Midbrain (tissue), 1 donor: ENCODE results near the gene CRYZL1.
"Not testable (repeated sequence)": the region's sequence is repeated elsewhere in the genome, so short reads cannot be mapped to it uniquely, and the experiment has no call there.

Experiments
- DNase-seq: peaks from one replicate; lab custom pipeline; 2025; lab: John Stamatoyannopoulos, UW

CRYZL1 gene

DNA sequence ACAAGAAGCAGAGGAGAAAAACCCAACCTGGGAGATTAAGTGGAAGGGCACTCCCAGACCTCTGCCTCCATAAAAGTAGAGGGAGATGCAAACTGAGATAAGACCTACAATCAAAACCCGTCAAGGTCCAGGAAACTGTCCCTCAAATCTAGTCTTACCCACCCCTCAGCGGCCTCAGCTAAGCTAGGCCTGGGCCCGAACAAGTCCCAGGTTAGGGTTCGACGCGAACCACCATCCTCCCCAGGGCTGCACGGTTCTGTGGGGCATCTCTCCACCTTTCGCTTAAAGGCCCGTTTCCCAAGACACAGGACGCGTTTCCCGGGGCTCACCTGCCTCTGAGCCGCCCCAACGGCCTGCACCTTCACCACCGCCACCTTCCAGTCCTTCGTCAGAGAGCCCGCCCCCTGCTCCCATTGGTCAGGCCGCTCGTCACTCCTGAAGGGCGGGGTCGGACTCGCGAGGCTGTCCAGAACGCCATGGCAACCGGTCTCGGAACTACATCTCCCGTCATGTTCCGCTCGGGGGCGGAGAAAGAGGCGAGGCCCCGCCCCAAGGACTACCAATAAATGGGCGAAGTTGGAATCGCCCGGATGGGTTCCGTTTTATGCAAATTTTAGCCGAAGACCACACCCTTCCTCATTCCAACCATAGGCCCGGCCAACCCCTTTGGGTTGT is at the start of gene CRYZL1:
CRYZL1 (minus strand) TSS at position 390 of the 675 bp plus-strand sequence. CDS start 10,190 bp downstream, outside the sequence.
- peak; percentile 100 for DNase-seq

DNA sequence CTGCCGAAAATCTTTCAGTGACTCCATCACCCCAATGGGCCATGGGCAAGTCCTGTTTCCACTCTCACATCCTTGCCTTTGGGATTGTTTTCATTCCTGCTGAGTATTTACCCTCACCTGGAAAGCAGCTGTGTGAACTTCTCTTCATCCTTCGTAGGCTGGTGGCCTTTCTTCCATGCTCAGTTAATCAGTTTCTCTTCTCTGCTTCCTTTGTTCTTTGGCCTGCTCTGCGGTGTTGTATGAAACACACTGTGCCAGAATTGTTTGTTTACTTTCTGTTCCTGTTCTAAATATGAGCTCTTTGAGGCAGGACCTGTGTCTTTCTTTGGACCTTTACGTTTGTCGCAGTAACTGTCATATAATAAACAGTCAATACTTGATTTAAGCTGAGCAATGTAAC is 49.3 kb upstream of the CRYZL1 start:
- DNase-seq, result no peak

DNA sequence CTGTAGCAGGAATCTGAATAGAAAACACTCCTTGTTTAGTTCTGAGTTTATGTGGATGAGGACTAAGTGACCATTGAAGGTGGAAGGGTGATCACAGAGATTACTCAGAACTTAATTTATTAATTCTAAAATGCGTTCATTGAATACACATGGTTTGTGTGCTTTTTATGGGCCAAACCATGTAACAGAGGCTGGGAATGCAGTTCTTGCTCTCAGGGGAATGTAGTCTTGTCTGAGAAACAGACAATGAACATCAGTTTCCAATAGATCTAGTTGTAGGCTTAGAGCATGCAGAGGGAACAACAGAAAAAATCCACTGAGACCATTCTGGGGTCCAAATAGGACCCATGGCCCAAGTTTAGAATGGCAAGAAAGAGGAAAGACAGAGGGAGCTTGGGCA is 46.8 kb upstream of the CRYZL1 start:
- DNase-seq, result no peak

DNA sequence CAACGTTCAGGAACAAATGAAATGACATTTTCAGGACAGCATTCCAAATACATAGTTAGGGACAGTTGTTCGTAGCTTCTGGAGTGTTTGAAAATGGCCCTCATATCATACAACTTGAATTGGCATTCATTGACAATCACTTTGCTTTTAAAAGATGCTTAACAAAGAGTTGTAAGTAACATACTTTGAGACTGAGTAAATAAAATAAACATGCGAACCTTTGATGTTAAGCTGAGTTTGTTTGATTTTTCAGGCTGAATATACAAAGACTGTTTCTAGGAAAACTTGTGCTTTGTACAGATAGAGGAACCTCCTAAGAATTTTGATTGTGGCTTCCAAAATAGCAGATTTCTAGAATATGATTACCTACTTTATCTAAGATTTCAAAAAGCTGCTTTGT is 46.1 kb upstream of the CRYZL1 start:
- no peak for DNase-seq

DNA sequence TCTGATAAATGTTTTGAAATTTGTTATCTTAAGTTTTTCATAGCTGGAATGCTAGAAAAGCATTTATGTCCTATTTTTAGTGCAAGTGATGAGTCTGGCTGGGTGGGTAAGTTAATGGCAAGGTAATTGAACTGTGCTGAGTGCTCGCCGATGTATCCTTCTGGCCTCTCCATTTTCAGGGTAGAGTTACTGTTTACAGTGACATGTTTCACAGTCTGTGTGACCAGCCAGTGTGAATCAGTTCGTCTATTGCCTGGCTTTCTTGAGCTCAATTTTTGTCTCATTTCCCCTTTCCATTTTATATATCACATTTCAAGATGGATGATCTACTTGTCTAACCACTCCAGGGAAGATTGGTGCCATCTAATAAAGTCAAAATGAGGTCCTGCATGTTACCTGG is 44.8 kb upstream of the CRYZL1 start:
- no peak for DNase-seq

DNA sequence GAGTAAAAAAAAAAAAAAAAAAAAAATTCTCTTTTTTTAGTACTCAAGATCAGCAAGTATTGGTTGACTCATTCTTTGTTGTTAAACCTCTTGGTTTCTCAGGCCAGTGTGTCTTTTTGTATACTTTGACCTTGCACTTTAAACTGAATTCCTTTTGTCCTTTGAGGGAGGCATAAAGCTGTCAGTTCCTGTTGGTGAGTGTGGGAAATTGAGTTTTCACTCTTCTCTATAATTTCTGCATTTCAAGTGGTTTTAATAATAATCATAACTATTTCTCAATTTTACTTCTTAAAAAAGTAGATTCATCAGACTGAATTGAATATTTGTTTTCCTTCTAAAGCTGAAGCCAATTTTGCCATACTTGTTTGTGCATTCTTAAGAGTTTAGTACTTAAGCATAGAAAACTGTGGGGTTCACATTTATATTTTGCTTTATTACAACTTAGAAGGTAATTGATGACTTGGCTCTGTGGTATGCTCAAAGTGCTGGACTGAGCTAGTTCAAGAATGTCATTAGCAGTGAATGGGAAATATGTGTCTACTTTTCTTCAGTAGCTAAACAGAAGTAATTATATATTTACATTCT is 44.2 kb upstream of the CRYZL1 start:
- no peak for DNase-seq

DNA sequence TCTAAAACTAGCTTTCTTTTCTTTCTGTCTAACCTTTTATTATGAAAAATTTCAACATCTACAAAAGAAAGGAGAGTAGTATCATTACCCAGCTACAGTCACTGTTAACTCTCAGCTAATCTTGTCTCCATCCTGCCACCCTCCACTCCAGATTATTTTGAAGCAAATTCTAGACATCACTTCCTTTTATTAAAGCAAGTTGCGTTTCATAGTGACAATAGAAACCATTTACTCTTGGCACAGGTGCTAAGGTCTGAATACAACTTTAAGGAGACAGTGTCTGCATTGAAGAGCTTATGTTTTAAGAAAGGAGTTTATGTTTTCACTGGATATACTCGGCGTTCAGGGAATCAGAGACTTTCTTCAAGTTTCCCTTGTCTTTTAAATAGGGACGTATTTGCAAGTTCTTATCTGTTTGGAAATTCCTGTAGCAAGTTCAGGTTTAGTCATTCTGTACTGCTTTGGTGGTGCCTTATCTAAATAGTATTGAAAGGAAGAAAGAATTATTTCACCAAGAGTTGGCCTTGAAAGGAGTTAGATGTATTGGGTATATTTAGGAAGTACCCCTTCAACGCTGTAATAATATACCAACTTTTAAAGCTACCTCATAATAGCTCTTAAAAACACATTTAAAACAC is 43.5 kb upstream of the CRYZL1 start:
- no peak for DNase-seq

DNA sequence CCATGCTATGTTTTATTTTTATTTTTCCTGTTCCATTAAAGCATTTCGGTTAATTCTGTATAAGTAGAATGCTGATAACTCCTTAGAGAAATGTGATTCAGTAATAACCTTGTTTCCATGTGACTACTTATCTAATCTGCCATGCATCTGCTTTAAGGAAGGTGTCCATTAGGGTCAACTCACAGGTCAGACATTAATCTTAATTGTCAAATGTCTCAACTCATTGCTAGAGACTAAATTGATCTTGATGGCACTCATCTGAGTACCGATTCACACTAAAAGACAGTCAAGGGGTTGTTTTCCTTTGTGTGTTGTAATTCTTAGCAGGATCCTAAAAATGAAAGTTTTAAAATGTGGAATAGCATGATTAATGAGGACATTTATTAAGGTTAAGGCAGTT is 42.5 kb upstream of the CRYZL1 start:
- DNase-seq, result no peak

DNA sequence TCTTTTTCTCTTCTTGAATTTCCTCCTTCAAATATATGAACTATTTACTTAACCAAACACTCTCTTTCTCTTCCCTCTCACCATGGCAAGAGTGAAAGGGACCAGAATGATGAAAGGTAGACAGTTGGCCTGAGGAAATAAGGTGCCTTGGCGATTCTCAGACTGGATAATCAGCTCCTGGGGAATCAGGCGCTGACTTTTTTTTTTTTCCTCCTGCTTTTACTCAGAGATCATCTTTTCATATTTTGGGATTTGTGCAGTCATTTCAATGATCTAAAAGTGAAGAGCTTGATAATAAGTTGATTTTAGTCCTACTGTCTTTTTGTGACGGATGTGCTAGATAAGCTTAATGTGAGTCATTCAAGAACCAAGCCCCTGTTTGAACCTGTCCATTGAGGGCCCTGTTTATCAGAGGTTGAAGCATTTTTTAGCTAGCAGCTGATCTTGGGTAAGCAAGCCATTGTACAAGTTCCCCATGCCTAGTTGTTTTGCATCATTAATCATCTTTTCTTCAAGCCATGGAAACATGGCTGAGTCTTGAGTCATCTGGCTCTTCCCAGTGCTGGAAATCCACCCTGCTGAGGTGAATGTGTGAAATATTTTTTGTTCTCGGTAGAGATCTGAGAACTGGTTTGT is 41.6 kb upstream of the CRYZL1 start:
- no peak for DNase-seq

DNA sequence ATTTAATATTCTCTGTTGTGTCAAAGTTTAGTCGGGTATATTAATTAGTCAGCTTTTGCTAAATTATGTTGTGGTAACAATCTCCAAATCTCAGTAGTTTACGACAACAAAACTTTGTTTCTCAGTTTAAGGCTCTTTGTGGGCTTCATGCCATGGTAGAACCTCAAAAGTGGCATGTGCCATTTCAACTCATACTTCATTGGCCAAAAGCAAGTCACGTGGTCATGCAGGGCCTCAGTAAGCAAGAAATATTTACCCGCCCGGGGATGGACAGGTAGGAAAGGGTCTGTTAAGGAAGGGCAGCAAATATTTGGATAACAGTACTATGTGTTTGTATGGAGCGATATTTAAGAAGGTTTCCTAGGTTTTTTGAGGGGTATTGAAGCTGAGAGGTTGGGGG is 39.3 kb upstream of the CRYZL1 start:
- DNase-seq, result no peak

DNA sequence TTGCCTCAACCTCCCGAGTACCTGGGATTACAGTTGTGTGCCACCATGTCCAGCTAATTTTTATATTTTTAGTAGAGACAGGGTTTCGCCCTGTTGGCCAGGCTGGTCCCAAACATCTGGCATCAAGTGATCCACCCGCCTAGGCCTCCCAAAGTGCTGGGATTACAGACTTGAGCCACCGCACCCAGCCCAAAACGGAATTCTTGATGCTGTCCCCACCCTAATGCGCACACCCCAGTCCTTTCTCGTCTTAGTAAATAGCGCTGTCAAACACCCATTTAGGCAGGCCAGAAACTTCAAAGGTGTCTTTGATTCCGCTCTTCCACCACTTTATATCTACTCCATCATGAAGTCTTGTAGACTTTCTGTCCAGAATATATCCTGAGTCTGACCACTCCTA is 35.9 kb upstream of the CRYZL1 start:
- no peak for DNase-seq

DNA sequence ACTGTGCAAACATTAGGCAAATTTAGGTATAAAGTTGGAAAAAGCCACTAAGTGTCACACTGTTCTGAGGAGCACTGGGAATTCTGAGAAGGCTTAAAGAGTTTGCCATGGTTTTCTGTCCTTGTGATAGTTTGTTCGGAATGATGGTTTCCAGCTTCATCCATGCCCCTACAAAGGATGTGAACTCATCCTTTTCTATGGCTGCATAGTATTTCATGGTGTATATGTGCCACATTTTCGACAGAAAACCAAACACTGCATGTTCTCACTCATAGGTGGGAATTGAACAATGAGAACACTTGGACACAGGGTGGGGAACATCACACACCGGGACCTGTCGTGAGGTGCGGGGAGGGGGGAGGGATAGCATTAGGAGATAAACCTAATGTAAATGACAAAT is 35.1 kb upstream of the CRYZL1 start:
- DNase-seq, result not testable (repeated sequence)

DNA sequence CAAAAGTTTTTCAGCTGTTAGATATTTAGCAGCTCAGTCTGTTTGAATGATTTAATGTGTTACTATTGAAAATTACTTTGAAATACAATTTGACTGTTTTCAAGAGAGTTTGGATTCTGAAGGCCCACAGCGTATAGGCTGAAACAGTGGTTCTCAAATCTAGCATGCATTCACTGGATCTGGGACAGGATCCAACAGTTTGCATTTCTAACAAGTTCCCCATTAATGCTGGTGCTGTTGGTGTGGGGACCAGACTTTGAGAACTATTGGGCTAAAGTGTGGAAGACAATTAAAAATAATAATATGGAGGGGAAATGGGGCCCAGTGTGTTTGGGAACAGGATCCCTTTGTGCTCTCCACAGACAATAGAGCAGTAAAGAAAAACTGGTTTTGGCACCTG is 32.7 kb upstream of the CRYZL1 start:
- DNase-seq, result peak; percentile 47

DNA sequence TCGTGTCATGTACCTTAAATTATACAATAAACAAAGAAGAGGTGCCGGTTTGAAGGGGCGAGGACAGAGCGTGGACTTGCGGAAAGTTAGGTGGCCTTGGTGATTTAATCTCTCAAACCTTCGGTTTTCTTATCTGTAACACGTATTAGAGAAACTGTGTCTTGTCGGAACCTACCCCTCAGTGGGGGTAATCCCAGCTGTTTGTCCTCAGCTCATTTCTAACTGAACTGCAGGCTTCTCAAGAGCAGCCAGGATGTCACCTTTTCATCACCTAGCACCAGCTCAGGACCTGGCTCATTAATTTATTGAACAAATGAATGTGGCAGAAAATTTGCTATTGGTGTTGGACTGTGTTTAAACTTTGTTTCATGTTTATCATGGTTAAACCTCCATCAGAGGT is 31.9 kb upstream of the CRYZL1 start:
- DNase-seq, result no peak

DNA sequence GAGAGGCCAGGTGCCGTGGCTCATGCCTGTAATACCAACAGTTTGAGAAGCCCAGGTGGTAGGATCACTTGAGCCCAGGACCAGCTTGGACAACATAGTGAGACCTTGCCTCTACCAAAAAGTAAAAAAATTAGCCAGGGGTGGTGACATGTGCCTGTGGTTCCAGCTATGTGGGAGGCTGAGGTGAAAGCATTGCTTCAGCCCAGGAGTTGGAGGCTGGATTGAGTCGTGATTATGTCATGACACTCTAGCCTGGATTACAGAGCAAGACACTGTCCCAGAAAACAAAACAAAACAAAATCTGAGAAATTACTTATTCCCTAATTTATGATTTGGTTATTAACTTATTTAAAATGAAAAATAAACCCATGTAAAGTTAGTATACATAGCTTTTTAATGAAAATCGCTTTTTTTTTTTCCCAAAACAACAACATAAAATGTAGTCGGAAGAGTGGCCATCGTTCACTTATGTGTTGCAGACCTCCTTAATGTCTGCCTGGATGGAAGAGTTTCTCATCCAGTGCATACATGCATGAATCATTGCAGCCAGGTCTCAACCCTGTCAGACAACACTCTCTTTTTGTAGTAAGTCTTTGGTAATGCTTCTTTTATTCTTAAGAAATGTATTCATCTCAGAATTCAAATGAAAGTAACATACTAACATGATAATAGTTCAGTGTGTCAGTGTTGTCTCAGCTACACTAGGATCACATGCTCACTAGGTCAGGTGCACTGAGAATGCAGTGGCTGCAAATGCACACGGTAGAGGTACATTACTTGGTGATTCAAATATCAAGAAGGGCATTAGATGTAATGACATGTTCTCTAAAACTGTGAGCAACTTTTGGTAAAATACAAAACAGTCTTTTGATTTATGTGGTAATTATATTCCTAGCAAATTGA is 28.8 kb upstream of the CRYZL1 start:
- no peak for DNase-seq

DNA sequence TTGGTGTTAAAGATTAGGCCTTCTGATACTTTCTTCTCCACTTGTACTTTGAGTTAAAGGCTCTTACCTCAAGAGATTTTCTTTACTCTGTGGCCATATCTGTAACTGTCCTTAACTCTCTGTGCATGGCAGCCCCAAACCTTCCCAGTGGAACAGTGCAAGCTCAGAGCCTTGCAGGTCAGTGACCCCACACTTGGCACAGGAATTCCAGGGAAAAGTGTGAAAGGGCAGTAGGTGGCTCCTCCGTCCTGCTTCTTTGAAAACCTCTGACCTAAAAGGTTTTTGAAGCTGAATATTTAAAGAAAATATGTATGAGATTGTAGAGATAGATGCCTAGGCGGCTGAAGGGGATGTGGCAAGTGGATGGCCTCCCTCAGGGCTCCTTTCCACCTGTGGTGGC is 27.1 kb upstream of the CRYZL1 start:
- DNase-seq, result no peak

DNA sequence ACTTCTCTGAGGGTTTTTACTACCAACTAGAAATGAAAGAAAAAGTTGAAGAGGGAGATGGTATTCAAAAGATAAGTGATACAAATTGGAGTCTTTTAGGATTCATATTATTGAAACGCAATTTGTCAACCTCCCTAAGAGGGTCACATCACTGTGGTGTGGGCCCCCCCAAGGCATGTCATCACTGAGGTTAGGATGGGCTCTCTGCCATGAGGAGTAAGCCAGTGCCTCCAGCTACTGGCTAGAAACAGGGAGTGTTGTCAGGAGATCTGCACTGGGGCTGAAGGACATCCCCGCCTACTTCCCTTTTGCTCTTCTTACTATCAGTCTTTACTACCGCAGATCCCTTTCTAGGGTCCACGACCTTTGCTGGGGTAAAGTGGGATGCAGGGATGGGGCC is 26.6 kb upstream of the CRYZL1 start:
- DNase-seq, result no peak

DNA sequence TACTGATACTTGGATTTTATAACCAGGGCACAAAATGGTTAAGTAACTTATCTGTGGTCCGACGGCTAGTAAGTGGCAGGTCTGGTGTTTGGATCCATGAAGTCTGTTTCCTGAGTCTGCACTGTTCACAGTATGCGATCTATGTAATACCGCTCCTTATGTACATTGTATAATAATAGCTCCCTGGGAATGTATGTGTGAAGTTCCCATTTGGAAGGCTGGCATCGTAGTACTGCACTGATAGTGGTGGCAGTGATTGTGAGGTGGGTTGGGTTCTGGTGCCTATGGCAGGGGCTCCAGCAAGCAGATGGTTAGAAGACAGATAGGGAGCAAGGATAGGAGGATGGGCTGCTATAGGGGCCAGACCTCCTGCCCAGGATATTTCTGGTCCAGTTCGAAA is 26.1 kb upstream of the CRYZL1 start:
- DNase-seq, result no peak

DNA sequence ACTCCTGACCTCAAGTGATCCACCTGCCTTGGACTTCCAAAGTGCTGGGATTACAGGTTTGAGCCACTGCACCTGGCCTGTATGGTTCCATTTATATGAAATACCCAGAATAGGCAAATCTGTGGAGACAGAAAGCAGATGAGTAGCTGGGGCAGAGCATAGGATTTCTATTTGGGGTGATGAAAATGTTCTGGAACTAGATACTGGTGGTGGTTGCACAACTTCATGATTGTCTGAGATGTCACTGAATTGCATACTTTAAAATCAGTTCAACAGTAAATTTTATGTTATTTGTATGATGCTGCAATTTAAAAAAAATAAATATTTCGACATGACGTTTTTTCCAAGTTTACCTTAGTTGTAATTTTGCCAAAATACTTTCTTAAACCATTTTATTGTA is 24.6 kb upstream of the CRYZL1 start:
- DNase-seq, result no peak

DNA sequence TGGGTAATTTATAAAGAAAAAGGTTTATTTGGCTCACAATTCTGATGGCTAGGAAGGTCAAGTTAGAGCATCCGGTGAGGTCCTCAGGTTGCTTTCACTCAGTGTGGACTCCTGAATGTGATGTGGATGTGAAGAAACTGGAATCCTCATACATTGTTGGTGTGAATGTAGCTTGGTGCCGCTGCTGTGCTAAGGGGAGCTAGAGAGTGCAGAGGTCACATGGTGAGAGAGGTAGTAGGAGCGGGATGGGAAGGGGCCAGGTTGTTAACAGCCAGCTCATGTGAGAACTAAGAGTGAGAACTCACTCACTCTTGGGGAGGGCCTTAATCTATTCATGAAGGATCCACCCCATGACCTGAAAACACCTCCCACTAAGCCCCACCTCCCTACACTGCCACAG is 22.6 kb upstream of the CRYZL1 start:
- no peak for DNase-seq

DNA sequence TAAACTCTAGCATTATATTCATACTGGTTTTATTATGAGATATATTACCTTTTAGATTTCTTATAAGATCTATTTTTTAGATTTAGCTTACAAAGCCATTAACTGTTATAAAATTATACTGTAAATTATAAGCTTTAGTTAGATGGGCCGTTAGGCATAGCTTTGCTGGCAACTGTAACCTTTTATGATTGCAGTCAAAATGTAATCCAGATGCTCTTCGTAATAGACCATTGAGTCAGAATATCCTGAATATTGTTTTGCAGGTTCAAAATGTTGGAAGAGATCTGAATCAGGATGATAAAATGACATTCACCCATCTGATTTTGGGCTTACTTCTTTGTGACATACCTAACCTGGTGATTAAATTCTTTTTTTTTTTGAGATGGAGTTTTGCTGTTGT is 21.7 kb upstream of the CRYZL1 start:
- DNase-seq, result no peak

DNA sequence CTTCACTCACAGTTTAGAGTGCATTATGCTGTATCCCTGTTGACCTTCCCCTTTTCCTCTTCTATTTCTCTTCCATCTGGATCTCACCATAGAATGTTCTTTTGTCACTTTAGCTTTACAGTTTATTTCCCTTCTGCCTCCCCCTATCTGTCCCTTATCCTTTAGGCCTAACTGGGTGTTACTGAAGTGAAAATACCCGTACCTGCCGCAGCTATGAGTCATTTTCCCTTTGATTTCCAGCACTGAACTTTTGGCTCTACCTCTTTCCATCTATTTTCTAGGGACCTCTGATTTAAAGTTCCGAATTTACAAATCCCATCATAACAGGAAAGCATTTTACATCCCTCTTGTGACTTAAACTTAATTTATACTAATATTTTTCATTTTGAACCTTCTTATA is 20.5 kb upstream of the CRYZL1 start:
- DNase-seq, result no peak
